Panc1 (cell line): ENCODE data around the gene TMEM222.

Source experiments
- POLR2AphosphoS5 ChIP-seq: IDR thresholded peaks from 2 replicates; pipeline ENCODE4 v1.6.1; 2012; ENCODE audit warnings: mild to moderate bottlenecking, low read depth, low read length, moderate library complexity
- TCF7L2 ChIP-seq: IDR thresholded peaks from 2 replicates; pipeline ENCODE4 v1.6.1; 2011; ENCODE audit warnings: mild to moderate bottlenecking, low read depth, low read length, inconsistent platforms
- TF ChIP-seq, protein P1 (sequence below): fragments of 450-650 bp; IDR thresholded peaks from 2 replicates; pipeline ENCODE4 v1.5.1; 2017; ENCODE audit warnings: mild to moderate bottlenecking
- TF ChIP-seq, protein P2 (sequence below), 2 experiments: IDR thresholded peaks; 2 replicates each; pipeline ENCODE4 v1.6.1; 2011 to 2012; ENCODE audit warnings: low read depth in 2 of 2, control low read depth in 1 of 2, low read length in 1 of 2, mild to moderate bottlenecking in 1 of 2, moderate library complexity in 1 of 2; ENCODE audit not compliant: insufficient read depth in 1 of 2

- TF ChIP-seq, protein P1, sequence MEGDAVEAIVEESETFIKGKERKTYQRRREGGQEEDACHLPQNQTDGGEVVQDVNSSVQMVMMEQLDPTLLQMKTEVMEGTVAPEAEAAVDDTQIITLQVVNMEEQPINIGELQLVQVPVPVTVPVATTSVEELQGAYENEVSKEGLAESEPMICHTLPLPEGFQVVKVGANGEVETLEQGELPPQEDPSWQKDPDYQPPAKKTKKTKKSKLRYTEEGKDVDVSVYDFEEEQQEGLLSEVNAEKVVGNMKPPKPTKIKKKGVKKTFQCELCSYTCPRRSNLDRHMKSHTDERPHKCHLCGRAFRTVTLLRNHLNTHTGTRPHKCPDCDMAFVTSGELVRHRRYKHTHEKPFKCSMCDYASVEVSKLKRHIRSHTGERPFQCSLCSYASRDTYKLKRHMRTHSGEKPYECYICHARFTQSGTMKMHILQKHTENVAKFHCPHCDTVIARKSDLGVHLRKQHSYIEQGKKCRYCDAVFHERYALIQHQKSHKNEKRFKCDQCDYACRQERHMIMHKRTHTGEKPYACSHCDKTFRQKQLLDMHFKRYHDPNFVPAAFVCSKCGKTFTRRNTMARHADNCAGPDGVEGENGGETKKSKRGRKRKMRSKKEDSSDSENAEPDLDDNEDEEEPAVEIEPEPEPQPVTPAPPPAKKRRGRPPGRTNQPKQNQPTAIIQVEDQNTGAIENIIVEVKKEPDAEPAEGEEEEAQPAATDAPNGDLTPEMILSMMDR = no peak
- TF ChIP-seq POLR2AphosphoS5 = no peak
- TF ChIP-seq, protein P2, sequence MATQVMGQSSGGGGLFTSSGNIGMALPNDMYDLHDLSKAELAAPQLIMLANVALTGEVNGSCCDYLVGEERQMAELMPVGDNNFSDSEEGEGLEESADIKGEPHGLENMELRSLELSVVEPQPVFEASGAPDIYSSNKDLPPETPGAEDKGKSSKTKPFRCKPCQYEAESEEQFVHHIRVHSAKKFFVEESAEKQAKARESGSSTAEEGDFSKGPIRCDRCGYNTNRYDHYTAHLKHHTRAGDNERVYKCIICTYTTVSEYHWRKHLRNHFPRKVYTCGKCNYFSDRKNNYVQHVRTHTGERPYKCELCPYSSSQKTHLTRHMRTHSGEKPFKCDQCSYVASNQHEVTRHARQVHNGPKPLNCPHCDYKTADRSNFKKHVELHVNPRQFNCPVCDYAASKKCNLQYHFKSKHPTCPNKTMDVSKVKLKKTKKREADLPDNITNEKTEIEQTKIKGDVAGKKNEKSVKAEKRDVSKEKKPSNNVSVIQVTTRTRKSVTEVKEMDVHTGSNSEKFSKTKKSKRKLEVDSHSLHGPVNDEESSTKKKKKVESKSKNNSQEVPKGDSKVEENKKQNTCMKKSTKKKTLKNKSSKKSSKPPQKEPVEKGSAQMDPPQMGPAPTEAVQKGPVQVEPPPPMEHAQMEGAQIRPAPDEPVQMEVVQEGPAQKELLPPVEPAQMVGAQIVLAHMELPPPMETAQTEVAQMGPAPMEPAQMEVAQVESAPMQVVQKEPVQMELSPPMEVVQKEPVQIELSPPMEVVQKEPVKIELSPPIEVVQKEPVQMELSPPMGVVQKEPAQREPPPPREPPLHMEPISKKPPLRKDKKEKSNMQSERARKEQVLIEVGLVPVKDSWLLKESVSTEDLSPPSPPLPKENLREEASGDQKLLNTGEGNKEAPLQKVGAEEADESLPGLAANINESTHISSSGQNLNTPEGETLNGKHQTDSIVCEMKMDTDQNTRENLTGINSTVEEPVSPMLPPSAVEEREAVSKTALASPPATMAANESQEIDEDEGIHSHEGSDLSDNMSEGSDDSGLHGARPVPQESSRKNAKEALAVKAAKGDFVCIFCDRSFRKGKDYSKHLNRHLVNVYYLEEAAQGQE (IDR thresholded peaks at IDR 0.05; ENCODE audit: insufficient read depth in 1 of 2, low read depth in 2 of 2, low read length in 1 of 2) = no peak
- no peak for TF ChIP-seq TCF7L2
These were observed 31.2 kb downstream of the TMEM222 start for GRCh38 chr1:27353166-27353565.
